A549 (cell line): ENCODE measurements around the gene NR2F2. TPM values are rescaled to one million over a fixed set of nuclear protein-coding genes. Genes with fewer than 3 reads are reported as not detected.

Experiments
- ATAC-seq, 2 experiments: fragments of 200-7000 bp in 1 of 2; fragments of >200 bp in 1 of 2; cut with Nextera tagmentation in 1 of 2; cut with Tn5 transposase in 1 of 2; 3 replicates each; pipeline versions ENCODE4 v1.8.0 to v1.9.1; 2018 to 2020; ENCODE audit warnings: mild to moderate bottlenecking in 1 of 2, moderate library complexity in 1 of 2
- CTCF ChIA-PET: fragments of 300-600 bp; sonication (Branson Sonifier 250); formaldehyde crosslinking; extraction: SDS; loops from one replicate; lab custom pipeline; 2021; ENCODE audit warnings: antibody characterized with exemption, inconsistent platforms; lab: Yijun Ruan, JAX
- POLR2A ChIA-PET: fragments of 350-600 bp; formaldehyde crosslinking; extraction: SDS; loops from one replicate; lab custom pipeline; 2021; ENCODE audit warnings: antibody characterized with exemption, inconsistent platforms; lab: Yijun Ruan, JAX
- DNase-seq, 2 experiments: peaks; one replicate each; pipeline versions ENCODE4 v3.0.0 to v3.0.0-alpha.2; 2011 to 2016; ENCODE audit warnings: low read depth in 1 of 2, low spot score in 1 of 2
- FAIRE-seq: peaks from 2 replicates; lab custom pipeline; 2011; peaks lifted over from hg19 to GRCh38; lab: Jason Lieb, UNC
- H3K27ac ChIP-seq, 2 experiments: fragments of >200 bp; sonication (Bioruptor Twin); formaldehyde crosslinking; 3 replicates each; pipeline ENCODE4 v1.5.1; 2016 to 2017
- H3K4me1 ChIP-seq: fragments of >200 bp; sonication (Bioruptor Twin); formaldehyde crosslinking; 3 replicates; pipeline ENCODE4 v1.6.1; 2016
- H3K4me2 ChIP-seq: fragments of >200 bp; sonication (Bioruptor Twin); formaldehyde crosslinking; 3 replicates; pipeline ENCODE4 v1.6.1; 2016
- H3K4me3 ChIP-seq: fragments of >200 bp; sonication (Bioruptor Twin); formaldehyde crosslinking; 3 replicates; pipeline ENCODE4 v1.5.1; 2016
- H3K9me3 ChIP-seq: fragments of >200 bp; sonication (Bioruptor Twin); formaldehyde crosslinking; 3 replicates; pipeline ENCODE4 v1.6.1; 2016
- ATOH8 ChIP-seq: fragments of 250-450 bp; sonication (Bioruptor Pico); IDR thresholded peaks from 2 replicates; pipeline ENCODE4 v1.5.0; 2020; ENCODE audit warnings: low read depth, mild to moderate bottlenecking, moderate library complexity
- CBX2 ChIP-seq: fragments of 200-600 bp; sonication (generic); IDR thresholded peaks from 2 replicates; pipeline ENCODE4 v1.6.1; 2016; ENCODE audit warnings: low read depth, mild to moderate bottlenecking, borderline replicate concordance
- CBX8 ChIP-seq: fragments of 200-600 bp; sonication (generic); IDR thresholded peaks from 2 replicates; pipeline ENCODE4 v1.6.1; 2016
- CEBPB ChIP-seq, 2 experiments: fragments of >200 bp in 1 of 2; sonication (Bioruptor Twin) in 1 of 2; formaldehyde crosslinking in 1 of 2; IDR thresholded peaks; 2 replicates each; pipeline ENCODE4 v1.6.1; 2012 to 2016
- CHD2 ChIP-seq: fragments of 150-350 bp; IDR thresholded peaks from 2 replicates; pipeline ENCODE4 v1.6.1; 2014; ENCODE audit warnings: low read length; ENCODE audit not compliant: partially characterized antibody
- CHD4 ChIP-seq: fragments of 200-600 bp; sonication (generic); IDR thresholded peaks from 2 replicates; pipeline ENCODE4 v1.6.1; 2016; ENCODE audit warnings: antibody characterized with exemption, mild to moderate bottlenecking, borderline replicate concordance
- EHF ChIP-seq: fragments of 250-450 bp; sonication (Bioruptor Pico); IDR thresholded peaks from 2 replicates; pipeline ENCODE4 v1.5.0; 2020; ENCODE audit warnings: mild to moderate bottlenecking
- EHMT2 ChIP-seq: fragments of 200-600 bp; sonication (generic); IDR thresholded peaks from 2 replicates; pipeline ENCODE4 v1.6.1; 2016; ENCODE audit warnings: antibody characterized with exemption, low read depth, mild to moderate bottlenecking, moderate library complexity
- EP300 ChIP-seq, 2 experiments: fragments of >200 bp; sonication (Bioruptor Twin); formaldehyde crosslinking; IDR thresholded peaks; 2 replicates in 1 of 2; 3 replicates in 1 of 2; pipeline ENCODE4 v1.6.1; 2016 to 2017
- ESRRA ChIP-seq: fragments of 150-350 bp; IDR thresholded peaks from 2 replicates; pipeline ENCODE4 v1.6.1; 2014; ENCODE audit warnings: mild to moderate bottlenecking, low read length, borderline replicate concordance
- MAFK ChIP-seq: fragments of 450-650 bp; IDR thresholded peaks from 2 replicates; pipeline ENCODE4 v1.6.1; 2014; ENCODE audit not compliant: partially characterized antibody
- MYC ChIP-seq: IDR thresholded peaks from 2 replicates; pipeline ENCODE4 v1.6.1; 2012; ENCODE audit warnings: mild to moderate bottlenecking, inconsistent platforms, low read length, improper control_type of control experiment, borderline replicate concordance
- POLR2AphosphoS2 ChIP-seq: conservative IDR thresholded peaks from 2 replicates; pipeline ENCODE4 v1.6.1; 2012; ENCODE audit warnings: low read length, improper control_type of control experiment, inconsistent platforms
- RCOR1 ChIP-seq: fragments of 150-350 bp; IDR thresholded peaks from 2 replicates; pipeline ENCODE4 v1.6.1; 2014; ENCODE audit warnings: antibody characterized with exemption, low read length, low read depth
- RFX5 ChIP-seq: fragments of 450-650 bp; IDR thresholded peaks from 2 replicates; pipeline ENCODE4 v1.7.1; 2014; ENCODE audit warnings: antibody characterized with exemption, mild to moderate bottlenecking, moderate library complexity
- SMC3 ChIP-seq: fragments of >200 bp; sonication (Bioruptor Twin); formaldehyde crosslinking; IDR thresholded peaks from 3 replicates; pipeline ENCODE4 v1.6.1; 2018; ENCODE audit warnings: inconsistent platforms
- WGBS: methylation state at CpG from one replicate; pipeline ENCODE4 v1.1.6; 2017; ENCODE audit errors: missing lambda C conversion rate; 5-methylcytosine and 5-hydroxymethylcytosine counted together
- polyA plus RNA-seq, 4 experiments: library from polyadenylated mRNA; depleted of rRNA in 3 of 4; stranded (reverse); fragments of >200 nt; fragmentation: RNase III in 1 of 4; extraction: RNeasy Plus Mini Kit Qiagen cat#74134 plus additional on column Dnase treatment in 1 of 4; gene quantifications; 2 replicates in 3 of 4; 3 replicates in 1 of 4; pipeline ENCODE4 v1.2.3, GENCODE V29; 2011 to 2017

Gene NR2F2
- polyA plus RNA-seq, 2 of the 4 experiments (the other 2 are of a cell fraction): 11.8 to 15.7 TPM

GRCh38 chr15:96350934-96351724 lies 20.6 kb downstream of the NR2F2 start:
- FAIRE-seq (no peak), ATAC-seq (no peak), DNase-seq (no peak)
- Histone ChIP-seq H3K4me3 (no peak overlapping the region), H3K9me3 (no peaks in the 10 kb centered on the region), H3K27ac (no peak overlapping the region), H3K4me1 (peaks cover 10% of the 10 kb centered on the region; the same call in 1 of the 3 replicates), H3K4me2 (no peak overlapping the region)
- TF ChIP-seq CBX2: peak; percentile 73; the same call in 1 of the 2 replicates
- no peak for TF ChIP-seq CBX8
- ChIA-PET CTCF (interaction anchor here (1.4 to 10.5 kb wide), 2 partner anchors 10 to 23 kb away, joined by 3 to 128 read pairs; partner anchors contain the start of gene NR2F2), POLR2A (no interaction called here)
- 80% methylated on average over 19 of the region's 19 CpGs for WGBS

GRCh38 chr15:96351761-96352603 lies 21.5 kb downstream of the NR2F2 start:
- no peak overlapping the region for H3K4me2 ChIP-seq
- no peak overlapping the region for H3K4me3 ChIP-seq
- DNase-seq (no peak), ATAC-seq (no peak), FAIRE-seq (no peak)
- 0 out of 3 replicates have a peak, but pooled peaks cover 6% of the 10 kb centered on the region for H3K4me1 ChIP-seq
- ChIA-PET CTCF (interaction anchor here (1.4 to 10.5 kb wide), 2 partner anchors 9 to 24 kb away, joined by 3 to 128 read pairs; partner anchors contain the start of gene NR2F2), POLR2A (no interaction called here)
- H3K9me3 ChIP-seq: no peaks in the 10 kb centered on the region
- no peak for TF ChIP-seq CBX8
- TF ChIP-seq CHD4: no peak
- TF ChIP-seq POLR2AphosphoS2: no peak
- TF ChIP-seq MYC: no peak
- no peak for TF ChIP-seq EHMT2
- TF ChIP-seq CEBPB (IDR thresholded peaks at IDR 0.05): no peak
- TF ChIP-seq CHD2: no peak
- no peak for TF ChIP-seq EHF
- no peak for TF ChIP-seq SMC3
- TF ChIP-seq RCOR1: no peak
- TF ChIP-seq ATOH8 (CRISPR knock-in tag): no peak
- TF ChIP-seq EP300 (IDR thresholded peaks at IDR 0.05): no peak
- TF ChIP-seq ESRRA: no peak
- WGBS: 92% methylated on average over 52 of the region's 56 CpGs
- no peak overlapping the region for H3K27ac ChIP-seq

GRCh38 chr15:96352604-96353405 lies 22.3 kb downstream of the NR2F2 start:
- CTCF ChIA-PET: interaction anchor here (1.1 to 10.5 kb wide), 8 partner anchors 7 to 31 kb away, joined by 3 to 128 read pairs (median 10); partner anchors contain the start of gene NR2F2
- Histone ChIP-seq H3K4me2 (no peak overlapping the region), H3K27ac (no peak overlapping the region), H3K4me3 (no peak overlapping the region), H3K4me1 (0 out of 3 replicates have a peak, but pooled peaks cover 10% of the 10 kb centered on the region), H3K9me3 (no peaks in the 10 kb centered on the region)
- FAIRE-seq (no peak), ATAC-seq (no peak), DNase-seq (no peak)
- POLR2A ChIA-PET: no interaction called here
- 91% methylated on average over 12 of the region's 12 CpGs for WGBS
- TF ChIP-seq MAFK: no peak
- no peak for TF ChIP-seq RFX5
